NOMO-1 treated with DMSO at 0.1 percent for 48 hours (cell line): ENCODE measurements around the gene MS4A15.

Experiments
- DNase-seq: peaks from one replicate; lab custom pipeline; 2025; ENCODE audit not compliant: unreplicated experiment; lab: John Stamatoyannopoulos, UW

The MS4A15 gene

DNA sequence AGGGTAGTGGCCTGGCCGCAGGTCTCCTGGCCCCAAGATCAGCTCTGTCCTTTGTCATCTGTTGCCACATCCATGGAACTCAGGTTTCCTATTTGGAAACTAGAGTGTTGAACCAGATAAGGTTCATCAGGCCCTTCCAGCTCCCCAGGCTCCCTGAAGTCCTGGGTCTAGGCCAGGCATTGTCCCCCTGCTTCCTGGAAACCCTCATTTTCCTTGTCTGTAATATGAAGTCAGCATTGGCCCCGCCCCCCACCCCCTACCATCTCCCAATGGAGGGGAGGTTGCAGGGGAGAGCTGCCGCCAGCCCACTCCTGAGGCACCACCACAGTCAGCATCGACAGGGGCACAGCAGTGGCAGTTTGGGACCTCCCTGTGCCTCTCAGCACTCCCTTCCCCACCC, 19.5 kb downstream of the MS4A15 start:
- no peak for DNase-seq

DNA sequence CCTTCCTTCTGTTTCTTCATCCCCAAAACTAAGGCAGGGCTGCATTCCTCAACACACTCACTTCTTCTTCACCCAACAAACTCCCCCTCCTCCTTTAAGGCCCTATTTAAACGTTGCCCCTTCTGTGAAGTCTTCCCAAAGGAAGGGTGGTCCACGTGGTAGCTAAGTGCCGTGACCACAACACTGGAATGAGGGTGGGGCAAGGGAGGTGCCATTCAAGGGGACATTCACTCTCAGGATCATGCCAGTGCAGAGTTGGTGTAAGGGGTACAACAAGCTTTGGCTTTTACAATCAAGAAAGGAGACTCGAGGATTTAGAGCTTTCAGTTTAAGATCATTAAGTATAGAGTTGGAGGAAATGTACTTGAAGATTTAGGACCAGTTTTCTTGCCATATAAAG, 20.4 kb downstream of the MS4A15 start:
- no peak for DNase-seq

DNA sequence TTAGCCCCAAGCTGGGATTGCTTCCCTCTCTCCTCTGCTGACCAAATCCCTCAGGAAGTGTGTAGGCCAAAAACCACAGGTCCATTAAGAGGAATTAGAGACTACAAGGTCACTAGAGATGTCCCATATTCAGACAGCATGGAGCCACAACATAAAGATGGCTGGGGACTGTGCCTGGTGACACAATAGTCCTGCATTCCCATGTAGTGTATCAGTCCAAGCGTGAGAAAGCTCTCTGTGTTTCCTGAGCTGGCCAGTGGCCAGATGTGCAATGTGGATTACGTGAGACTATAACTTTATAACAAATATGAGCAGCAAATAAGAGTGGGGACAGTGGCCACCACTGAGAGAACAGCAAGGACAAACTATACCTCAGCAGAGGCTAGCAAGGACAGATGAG, 20.9 kb downstream of the MS4A15 start:
- DNase-seq = no peak

- no peak for DNase-seq
Observed at GRCh38 chr11:60780065-60780464, 23.4 kb downstream of the MS4A15 start.

- DNase-seq = no peak
Observed at GRCh38 chr11:60780774-60781173, 24.1 kb downstream of the MS4A15 start.

DNA sequence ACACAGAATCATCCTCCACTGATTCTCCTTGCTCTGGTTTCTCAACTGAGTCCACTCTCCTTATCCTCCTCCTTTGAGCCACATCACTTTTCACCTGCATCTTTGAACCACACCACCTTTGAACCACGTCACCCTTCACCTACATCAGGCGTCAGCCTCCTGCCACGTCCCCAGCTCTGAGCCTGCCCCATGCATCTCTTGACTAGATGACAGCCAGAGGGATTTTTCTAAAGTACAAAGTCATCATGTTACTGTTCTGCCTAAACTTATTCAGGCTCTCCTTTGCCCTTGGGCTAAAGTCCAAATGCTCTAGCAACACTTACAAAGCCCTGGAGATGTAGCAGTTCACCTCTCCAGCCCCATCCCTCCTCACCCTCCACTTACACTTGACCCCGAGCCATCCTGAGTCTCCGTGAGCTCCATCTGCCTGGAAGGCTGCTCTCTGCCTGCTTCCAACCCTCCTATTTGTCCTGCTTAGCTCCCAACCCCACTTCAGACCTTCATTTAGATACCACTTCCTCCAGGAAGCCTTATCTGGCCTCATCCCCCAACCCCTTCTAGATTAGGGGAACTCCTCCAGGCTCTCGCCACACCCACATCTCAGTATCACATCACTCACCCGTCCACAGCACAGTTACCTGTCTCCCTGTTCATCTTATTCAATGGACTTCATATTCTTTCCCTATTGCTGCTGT, 24.8 kb downstream of the MS4A15 start:
- DNase-seq = no peak

DNA sequence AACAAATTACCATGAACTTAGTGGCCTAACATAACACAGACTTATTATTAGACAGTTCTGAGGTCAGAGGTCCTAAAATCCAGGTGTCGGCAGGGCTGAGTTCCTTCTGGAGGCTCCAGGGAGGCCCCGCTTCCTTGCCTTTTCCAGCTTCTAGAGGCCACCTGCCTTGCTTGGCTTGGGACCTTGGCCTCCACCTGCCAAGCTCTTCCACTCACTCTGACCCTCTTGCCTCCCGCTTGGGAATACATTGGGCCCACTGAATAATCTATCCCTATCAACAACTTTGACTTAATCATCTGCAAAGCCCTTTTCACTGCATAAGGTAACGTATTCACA, 25.3 kb downstream of the MS4A15 start:
- DNase-seq = no peak

DNA sequence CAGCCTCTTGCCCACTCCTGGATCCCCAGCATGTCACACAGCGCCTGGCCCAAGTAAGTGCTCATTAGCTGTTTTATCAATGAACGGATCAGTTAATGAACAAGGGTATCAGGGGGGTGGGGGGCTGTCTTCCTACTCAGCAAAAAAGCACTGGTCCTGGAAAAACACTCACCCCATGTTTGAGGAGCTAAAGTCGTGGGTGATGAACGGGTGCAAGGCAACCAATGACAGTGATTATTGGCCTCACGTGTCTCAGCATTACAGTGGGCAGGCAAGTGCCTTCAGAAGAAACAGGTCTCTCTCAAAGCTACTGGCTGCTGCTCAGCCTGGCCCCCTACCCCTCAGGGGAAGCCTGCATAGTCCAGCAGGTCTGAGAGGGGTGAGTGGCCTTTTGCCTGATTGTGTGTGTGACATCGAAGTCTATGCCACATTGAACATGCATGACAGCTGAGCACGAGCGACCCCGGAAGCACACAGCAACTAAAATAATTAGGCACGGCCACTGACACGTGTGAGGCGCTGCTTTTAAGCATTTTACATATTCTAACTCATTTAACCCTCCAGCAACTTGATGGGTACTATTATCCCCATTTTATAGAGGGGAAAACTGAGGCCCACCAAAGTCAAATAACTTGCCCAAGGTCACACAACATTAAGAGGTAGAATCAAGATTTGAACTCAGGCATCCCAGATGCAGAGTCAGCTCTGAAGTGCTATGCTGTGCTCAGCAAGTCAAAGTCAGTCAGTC, 25.9 kb downstream of the MS4A15 start:
- no peak for DNase-seq

DNA sequence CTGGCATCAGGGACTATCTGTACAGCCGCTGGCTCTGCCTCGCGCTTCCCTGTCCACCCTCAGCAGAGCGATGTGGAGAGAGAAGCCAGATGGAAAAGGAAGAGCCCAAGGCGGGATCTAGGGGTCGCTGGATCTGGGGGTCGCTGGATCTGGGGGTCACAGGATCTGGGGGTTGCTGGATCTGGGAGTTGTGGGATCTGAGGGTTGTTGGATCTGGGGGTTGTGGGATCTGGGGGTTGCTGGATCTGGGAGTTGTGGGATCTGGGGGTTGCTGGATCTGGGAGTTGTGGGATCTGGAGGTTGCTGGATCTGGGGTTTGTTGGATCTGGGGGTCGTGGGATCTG, 26.4 kb downstream of the MS4A15 start:
- no peak for DNase-seq

DNA sequence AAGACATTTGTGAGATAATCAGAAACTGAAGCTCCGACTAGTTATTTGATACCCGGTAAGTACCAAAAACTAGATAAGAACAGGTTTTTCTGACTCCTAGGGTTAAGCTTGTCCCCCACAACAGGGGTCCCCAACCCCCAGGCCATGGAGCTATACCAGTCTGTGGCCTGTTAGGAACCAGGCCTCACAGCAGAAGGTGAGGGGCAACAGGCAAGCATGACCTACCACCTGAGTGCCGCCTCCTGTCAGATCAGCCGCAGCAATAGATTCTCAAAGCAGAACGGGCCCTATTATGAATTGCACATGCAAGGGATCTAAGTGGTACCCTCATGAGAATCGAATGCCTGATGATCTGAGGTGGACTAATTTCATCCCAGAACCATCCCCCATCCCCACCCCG, 27.2 kb downstream of the MS4A15 start:
- DNase-seq = no peak

- DNase-seq = no peak
Observed at GRCh38 chr11:60785136-60785535, 28.5 kb downstream of the MS4A15 start, which contains the start of gene MS4A10. Gene MS4A10, plus strand, starts transcription at chr11:60785333. Its CDS starts 5,003 bp downstream, at chr11:60790336.

DNA sequence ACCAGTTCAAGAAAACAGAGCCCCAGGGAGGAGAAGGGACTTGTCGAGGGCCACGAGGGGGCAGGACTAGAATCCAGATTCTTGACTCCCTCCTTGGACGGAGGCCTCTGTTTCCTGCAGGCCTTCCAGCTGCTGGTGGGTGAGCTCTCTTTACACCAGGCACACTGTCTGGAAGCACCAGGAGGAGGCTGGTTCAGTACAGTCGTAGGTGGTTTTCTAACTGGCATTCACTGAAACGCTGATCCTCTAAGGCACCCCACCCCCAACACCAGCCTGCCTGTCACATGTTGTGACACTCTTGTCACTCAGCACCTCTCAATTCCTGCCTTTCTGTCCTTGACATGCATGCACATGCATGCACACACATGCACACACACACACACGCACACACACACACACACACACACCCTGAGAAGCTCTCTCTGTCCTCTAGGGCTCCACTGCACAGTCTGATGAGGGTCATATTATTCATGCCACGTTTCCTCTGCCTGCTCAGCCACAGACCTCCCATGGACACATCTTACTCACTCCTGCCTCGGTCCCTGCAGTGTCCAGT, 29.2 kb downstream of the MS4A15 start:
- no peak for DNase-seq

GRCh38 chr11:60786811-60787567, 30.3 kb downstream of the MS4A15 start:
- DNase-seq = no peak

DNA sequence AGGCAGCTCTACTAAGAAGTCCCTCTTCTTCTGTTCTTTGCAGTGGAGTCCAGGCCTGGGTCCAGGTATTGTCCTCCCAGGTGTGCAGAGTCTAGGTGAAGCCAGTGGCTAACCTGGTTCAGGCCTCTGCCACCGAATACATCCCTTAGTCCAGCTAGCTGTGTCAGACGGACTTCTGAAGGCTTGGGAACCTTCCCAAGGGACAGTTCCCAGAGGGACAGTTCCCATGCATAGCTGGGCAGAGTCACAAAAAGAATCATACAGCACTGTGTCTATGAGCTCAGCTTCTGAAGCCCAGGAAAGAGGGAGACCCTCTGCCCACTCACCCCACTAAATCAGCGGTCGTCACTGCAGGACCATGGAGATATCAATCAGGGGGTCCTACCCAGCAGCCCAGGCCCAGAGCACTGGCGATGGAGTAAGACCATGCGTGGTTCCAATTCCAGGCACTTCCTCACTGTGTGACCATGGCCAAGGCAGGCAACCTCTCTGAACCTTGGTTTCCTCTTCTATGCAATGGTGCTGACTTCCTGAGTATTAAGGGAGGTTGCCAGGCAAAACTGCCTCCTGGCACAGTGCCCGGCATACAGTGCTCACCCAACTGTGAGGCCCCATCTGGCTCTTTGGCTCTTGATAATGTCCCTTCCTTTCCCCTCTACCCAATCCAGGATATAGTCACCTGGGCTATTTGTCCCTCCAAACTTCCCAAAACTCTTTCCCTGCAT, 31.9 kb downstream of the MS4A15 start:
- DNase-seq = no peak

DNA sequence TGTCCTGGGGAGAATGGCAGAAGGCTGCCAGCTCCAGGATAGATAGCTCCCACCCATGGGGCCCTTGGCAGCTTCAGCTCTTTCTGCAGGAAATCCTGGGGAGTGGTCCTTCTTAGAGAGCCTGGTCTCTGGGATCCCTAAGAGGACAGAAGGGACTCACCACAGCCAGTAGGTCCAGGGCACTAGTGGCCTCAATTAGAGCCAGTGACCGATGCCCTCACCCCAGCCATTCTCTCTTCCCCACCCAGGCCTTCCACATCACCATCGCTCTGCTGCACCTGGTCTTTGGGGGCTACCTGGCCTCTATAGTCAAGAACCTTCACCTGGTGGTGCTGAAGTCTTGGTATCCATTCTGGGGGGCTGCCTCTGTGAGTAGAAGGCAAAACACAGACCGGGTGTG, 34.1 kb downstream of the MS4A15 start:
- DNase-seq = no peak

- DNase-seq = no peak
Observed at GRCh38 chr11:60791153-60791933, 34.7 kb downstream of the MS4A15 start.

DNA sequence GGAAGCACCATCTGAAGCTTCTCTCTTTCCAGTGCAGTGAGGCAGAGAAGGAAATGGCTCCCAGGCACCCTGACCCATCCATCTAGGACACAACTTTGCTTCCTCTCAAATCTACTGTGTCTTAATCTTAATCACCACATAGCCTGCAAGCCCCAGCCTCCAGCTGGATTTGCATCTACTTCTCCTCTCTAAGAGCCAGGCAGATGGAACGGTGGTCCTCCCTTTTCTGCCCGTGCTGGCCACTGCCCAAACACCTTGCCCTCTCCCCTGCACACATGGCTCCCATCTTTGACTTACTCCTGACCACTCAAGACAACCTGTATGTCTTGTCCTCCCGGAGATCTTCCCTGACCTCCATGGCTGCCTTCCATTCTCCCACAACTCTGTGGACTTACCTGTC, 35.9 kb downstream of the MS4A15 start:
- no peak for DNase-seq

GRCh38 chr11:60795291-60795690, 38.6 kb downstream of the MS4A15 start:
- no peak for DNase-seq

- no peak for DNase-seq
Observed at GRCh38 chr11:60797846-60798630, 41.4 kb downstream of the MS4A15 start.

- DNase-seq = no peak
Observed at GRCh38 chr11:60798631-60799030, 42.0 kb downstream of the MS4A15 start.
